Activated CD4-positive, alpha-beta T cell treated with anti-CD3 and anti-CD28 coated beads for 36 hours (primary cell): ENCODE results near the gene TGFB2. TPM values are rescaled to one million over a fixed set of nuclear protein-coding genes. Genes with fewer than 3 reads are reported as not detected.
A peak's percentile ranks its signal among the peaks of the same experiment; 100 is the strongest.

Source experiments
- ATAC-seq: fragments of 200-7000 bp; cut with Tn5 transposase; one replicate; pipeline ENCODE4 v1.10.0; 2021; ENCODE audit warnings: mild to moderate bottlenecking, moderate library complexity
- CTCF ChIA-PET: fragments of 350-600 bp; sonication (Branson Sonifier 250); formaldehyde crosslinking; loops from one replicate; lab custom pipeline; 2021; ENCODE audit warnings: antibody characterized with exemption; lab: Charles Lee
- POLR2A ChIA-PET: fragments of 350-600 bp; sonication (Branson Sonifier 250); formaldehyde crosslinking; loops from one replicate; lab custom pipeline; 2021; ENCODE audit warnings: antibody characterized with exemption, inconsistent platforms; lab: Charles Lee
- DNase-seq: peaks from one replicate; pipeline ENCODE4 v3.0.0-alpha.2; 2020
- H3K27ac Mint-ChIP-seq: one replicate; pipeline ENCODE4 v1.8.0; 2021; ENCODE audit warnings: mixed read lengths
- H3K27me3 Mint-ChIP-seq: one replicate; pipeline ENCODE4 v1.8.0; 2021; ENCODE audit warnings: mixed read lengths
- H3K36me3 Mint-ChIP-seq: one replicate; pipeline ENCODE4 v1.8.0; 2021; ENCODE audit warnings: low read depth, mixed read lengths
- H3K4me1 Mint-ChIP-seq: one replicate; pipeline ENCODE4 v1.8.0; 2021; ENCODE audit warnings: mixed read lengths
- H3K4me3 Mint-ChIP-seq: one replicate; pipeline ENCODE4 v1.8.0; 2021; ENCODE audit warnings: mild to moderate bottlenecking, moderate library complexity, mixed read lengths
- H3K9me3 Mint-ChIP-seq: one replicate; pipeline ENCODE4 v1.8.0; 2021; ENCODE audit warnings: low read depth, mixed read lengths
- intact Hi-C, 2 experiments: fragments of 100-400 bp; cut with DNase I in 1 of 2; cut with micrococcal nuclease in 1 of 2; formaldehyde crosslinking; loops; one replicate each; pipeline versions ENCODE4 v1.14.2 to v1.15.1; 2022 to 2024; cut with DNase I, micrococcal nuclease
- total RNA-seq, 2 experiments: library from RNA; stranded (reverse); gene quantifications; one replicate each; pipeline ENCODE4 v1.2.3, GENCODE V29; 2021

Gene TGFB2
- total RNA-seq, 2 experiments from 2014 or later = 0.09 TPM; not detected in 1

DNA sequence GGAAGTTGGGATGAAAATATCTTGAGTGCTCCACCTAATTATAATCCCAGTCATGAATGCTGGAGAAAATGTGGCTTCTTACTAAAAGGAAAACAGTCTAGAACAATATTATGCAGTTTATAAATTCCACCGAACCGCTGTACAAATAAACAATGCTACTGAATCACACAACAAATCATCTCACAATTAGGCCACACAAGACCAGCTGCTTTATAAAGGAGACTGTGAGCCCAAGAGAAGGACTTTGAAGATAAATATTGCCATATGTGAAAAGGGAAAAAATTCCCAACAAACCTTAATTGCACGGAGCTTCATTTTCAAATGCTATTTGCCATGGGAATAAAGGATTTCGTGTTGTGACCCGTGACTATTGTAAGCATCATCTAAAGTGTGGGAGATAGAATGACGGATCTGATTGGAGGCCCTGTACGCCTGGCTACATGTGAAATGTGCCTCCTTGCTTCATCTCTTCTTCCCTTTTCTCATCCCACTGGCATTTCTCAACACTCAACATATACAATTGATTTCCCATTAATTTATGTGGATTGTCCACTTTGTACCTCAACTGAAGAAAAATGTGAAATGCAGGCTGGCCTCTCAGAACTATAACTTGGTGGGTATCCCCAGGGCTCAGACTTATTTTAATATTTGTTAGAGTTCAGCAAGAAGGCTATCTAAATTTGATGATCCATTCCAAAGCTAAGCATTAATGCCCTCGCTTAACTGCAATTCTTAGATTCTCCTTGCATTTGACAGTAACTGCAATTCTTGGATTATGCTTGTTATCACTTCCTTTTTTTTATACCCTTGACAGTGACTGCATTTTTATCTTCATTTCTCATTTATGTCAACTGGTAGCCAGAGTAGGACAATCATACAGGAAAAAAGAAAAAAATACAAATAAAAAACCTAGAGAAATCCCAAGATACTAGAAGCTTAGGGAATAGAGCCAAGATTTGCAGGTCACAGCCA lies 122.3 kb downstream of the TGFB2 start:
- CTCF ChIA-PET = interaction anchor here (0.6 kb wide), 1 partner anchor 114 kb away, joined by 3 read pairs; no protein-coding TSS in a partner anchor
- peaks cover 3% of the 10 kb centered on the region for H3K27me3 Mint-ChIP-seq
- no peaks in the 10 kb centered on the region for H3K9me3 Mint-ChIP-seq
- DNase-seq (no peak), ATAC-seq (no peak)
- POLR2A ChIA-PET = no interaction called here
- H3K36me3 Mint-ChIP-seq = no peaks in the 10 kb centered on the region
- H3K4me3 Mint-ChIP-seq = no peak overlapping the region
- intact Hi-C loops = no loop called here
- no peaks in the 10 kb centered on the region for H3K4me1 Mint-ChIP-seq
- no peak overlapping the region for H3K27ac Mint-ChIP-seq

GRCh38 chr1:218468711-218469110 lies 123.6 kb downstream of the TGFB2 start:
- H3K27ac Mint-ChIP-seq = no peak overlapping the region
- H3K4me1 Mint-ChIP-seq = peaks cover 6% of the 10 kb centered on the region
- ChIA-PET POLR2A (no interaction called here), CTCF (no interaction called here)
- intact Hi-C loops = no loop called here
- no peaks in the 10 kb centered on the region for H3K36me3 Mint-ChIP-seq
- H3K27me3 Mint-ChIP-seq = peaks cover 3% of the 10 kb centered on the region
- no peak overlapping the region for H3K4me3 Mint-ChIP-seq
- no peaks in the 10 kb centered on the region for H3K9me3 Mint-ChIP-seq
- ATAC-seq (no peak), DNase-seq (no peak)

- Mint-ChIP-seq H3K9me3 (no peaks in the 10 kb centered on the region), H3K4me1 (peaks cover 14% of the 10 kb centered on the region), H3K27me3 (peaks cover 3% of the 10 kb centered on the region), H3K4me3 (no peak overlapping the region), H3K36me3 (no peaks in the 10 kb centered on the region), H3K27ac (no peak overlapping the region)
- DNase-seq = no peak
- CTCF ChIA-PET = no interaction called here
- POLR2A ChIA-PET = no interaction called here
- intact Hi-C loops = no loop called here
- ATAC-seq = no peak
Measured at GRCh38 chr1:218472885-218473284, 127.7 kb downstream of the TGFB2 start.

GRCh38 chr1:218473522-218473921 lies 128.4 kb downstream of the TGFB2 start:
- ChIA-PET CTCF (no interaction called here), POLR2A (no interaction called here)
- intact Hi-C loops = no loop called here
- no peaks in the 10 kb centered on the region for H3K9me3 Mint-ChIP-seq
- peaks cover 6% of the 10 kb centered on the region for H3K27me3 Mint-ChIP-seq
- no peak overlapping the region for H3K27ac Mint-ChIP-seq
- DNase-seq (no peak), ATAC-seq (peak; percentile 26)
- H3K4me3 Mint-ChIP-seq = no peak overlapping the region
- H3K36me3 Mint-ChIP-seq = no peaks in the 10 kb centered on the region
- H3K4me1 Mint-ChIP-seq = peaks cover 14% of the 10 kb centered on the region

DNA sequence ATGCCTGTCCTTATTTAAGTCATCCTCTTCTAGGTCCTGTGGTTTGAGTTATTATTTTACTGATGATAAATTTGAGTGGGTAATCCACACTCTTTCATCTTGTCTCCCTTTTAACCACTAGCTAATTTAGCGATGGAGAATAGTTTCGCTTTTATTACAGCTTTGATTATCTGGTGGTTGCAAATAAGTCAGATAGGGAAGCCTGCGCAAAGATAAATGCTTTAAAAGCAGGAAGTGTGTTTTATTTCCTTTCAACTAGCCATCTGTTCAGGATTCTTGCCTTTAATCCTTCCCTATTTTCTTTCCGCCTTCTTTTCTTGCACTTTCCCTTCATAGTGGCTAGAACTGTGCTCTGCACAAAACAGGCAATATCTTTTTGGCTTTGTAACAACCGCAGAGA lies 129.0 kb downstream of the TGFB2 start:
- Mint-ChIP-seq H3K27ac (no peak overlapping the region), H3K36me3 (no peaks in the 10 kb centered on the region), H3K4me3 (no peak overlapping the region), H3K9me3 (no peaks in the 10 kb centered on the region), H3K4me1 (peaks cover 14% of the 10 kb centered on the region), H3K27me3 (peaks cover 6% of the 10 kb centered on the region)
- ChIA-PET CTCF (no interaction called here), POLR2A (no interaction called here)
- intact Hi-C loops = no loop called here
- ATAC-seq (no peak), DNase-seq (no peak)

GRCh38 chr1:218475275-218475674 lies 130.1 kb downstream of the TGFB2 start:
- POLR2A ChIA-PET = no interaction called here

DNA sequence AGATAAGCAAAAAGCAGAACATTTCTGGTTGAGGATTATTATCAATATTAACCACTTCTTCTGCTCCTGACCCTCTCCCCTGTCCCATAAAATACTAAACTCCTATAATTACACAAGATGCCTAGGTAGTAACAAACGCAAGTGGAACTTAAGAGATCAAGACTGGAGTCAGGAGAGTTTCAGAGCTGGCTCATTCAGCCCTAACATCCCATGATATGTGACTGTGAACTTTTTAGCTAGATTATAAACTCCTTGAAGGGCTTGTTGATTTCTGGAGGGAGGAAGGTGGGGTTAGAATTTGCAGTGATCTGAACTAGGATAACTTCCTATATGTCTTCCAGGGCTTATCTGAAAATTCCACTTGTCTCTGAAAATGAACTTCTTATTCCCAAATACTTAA lies 130.6 kb downstream of the TGFB2 start:
- DNase-seq (no peak), ATAC-seq (no peak)
- Mint-ChIP-seq H3K4me3 (no peak overlapping the region), H3K36me3 (no peaks in the 10 kb centered on the region), H3K9me3 (no peaks in the 10 kb centered on the region), H3K4me1 (peaks cover 14% of the 10 kb centered on the region), H3K27ac (no peak overlapping the region), H3K27me3 (peaks cover 10% of the 10 kb centered on the region)
- CTCF ChIA-PET = interaction anchor here (0.6 kb wide), 1 partner anchor 109 kb away, joined by 3 read pairs; no protein-coding TSS in a partner anchor
- POLR2A ChIA-PET = no interaction called here
- intact Hi-C loops = no loop called here

More at GRCh38 chr1:218475275-218475674, 130.1 kb downstream of the TGFB2 start:
- CTCF ChIA-PET = interaction anchor here (0.6 kb wide), 1 partner anchor 108 kb away, joined by 3 read pairs; no protein-coding TSS in a partner anchor
- no peaks in the 10 kb centered on the region for H3K9me3 Mint-ChIP-seq
- ATAC-seq (no peak), DNase-seq (no peak)
- peaks cover 14% of the 10 kb centered on the region for H3K4me1 Mint-ChIP-seq
- intact Hi-C loops = no loop called here
- H3K27ac Mint-ChIP-seq = no peak overlapping the region
- H3K27me3 Mint-ChIP-seq = peaks cover 8% of the 10 kb centered on the region
- H3K4me3 Mint-ChIP-seq = no peak overlapping the region
- H3K36me3 Mint-ChIP-seq = no peaks in the 10 kb centered on the region

- POLR2A ChIA-PET = no interaction called here
- CTCF ChIA-PET = no interaction called here
Measured at GRCh38 chr1:218476385-218476784, 131.2 kb downstream of the TGFB2 start.

GRCh38 chr1:218478336-218478735 lies 133.2 kb downstream of the TGFB2 start:
- no peaks in the 10 kb centered on the region for H3K9me3 Mint-ChIP-seq
- H3K36me3 Mint-ChIP-seq = no peaks in the 10 kb centered on the region
- POLR2A ChIA-PET = no interaction called here
- no peak for ATAC-seq
- peaks cover 10% of the 10 kb centered on the region for H3K4me1 Mint-ChIP-seq
- no peak overlapping the region for H3K4me3 Mint-ChIP-seq
- CTCF ChIA-PET = no interaction called here
- no peak overlapping the region for H3K27ac Mint-ChIP-seq
- no peak for DNase-seq
- peaks cover 7% of the 10 kb centered on the region for H3K27me3 Mint-ChIP-seq
- intact Hi-C loops = no loop called here

More at GRCh38 chr1:218476385-218476784, 131.2 kb downstream of the TGFB2 start:
- Mint-ChIP-seq H3K27me3 (peaks cover 7% of the 10 kb centered on the region), H3K9me3 (no peaks in the 10 kb centered on the region), H3K4me3 (no peak overlapping the region), H3K27ac (no peak overlapping the region), H3K4me1 (peaks cover 14% of the 10 kb centered on the region), H3K36me3 (no peaks in the 10 kb centered on the region)
- intact Hi-C loops = no loop called here
- no peak for DNase-seq
- no peak for ATAC-seq

DNA sequence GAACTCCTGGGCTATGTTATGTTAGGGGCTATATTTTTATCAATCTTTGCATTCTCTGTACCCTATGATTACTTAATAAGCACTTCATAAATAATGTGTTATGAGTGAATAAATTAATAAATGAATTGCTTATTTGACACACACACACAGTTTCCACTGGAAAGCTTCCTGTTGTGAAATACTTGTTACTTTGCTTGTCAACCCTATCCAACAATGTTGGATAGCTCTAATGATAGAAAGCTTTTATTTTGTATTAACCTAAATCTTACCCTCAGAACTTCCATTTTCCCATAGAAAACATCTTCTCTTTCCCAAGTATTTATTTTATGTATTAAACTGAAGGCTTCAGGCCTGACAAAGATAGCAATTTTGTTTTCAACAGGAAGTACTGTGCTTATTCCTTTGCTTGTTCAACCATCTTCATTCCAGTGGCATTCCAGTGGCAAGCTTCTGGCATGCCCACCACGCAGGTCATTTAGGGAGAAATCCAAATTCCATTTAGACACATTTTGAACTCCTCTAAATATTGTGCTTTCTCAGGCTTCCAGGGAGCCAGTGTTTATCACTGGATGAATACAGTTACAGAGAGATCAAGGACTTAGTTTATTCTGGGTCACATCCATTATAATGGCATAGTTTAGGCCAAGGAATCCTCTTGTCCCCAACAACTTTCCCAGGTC lies 134.4 kb downstream of the TGFB2 start:
- CTCF ChIA-PET = no interaction called here
- no peak overlapping the region for H3K4me3 Mint-ChIP-seq
- no peak overlapping the region for H3K27ac Mint-ChIP-seq
- no peaks in the 10 kb centered on the region for H3K9me3 Mint-ChIP-seq
- POLR2A ChIA-PET = no interaction called here
- peaks cover 7% of the 10 kb centered on the region for H3K27me3 Mint-ChIP-seq
- no peaks in the 10 kb centered on the region for H3K36me3 Mint-ChIP-seq
- intact Hi-C loops = no loop called here
- no peak for DNase-seq
- ATAC-seq = no peak
- peaks cover under 1% of the 10 kb centered on the region for H3K4me1 Mint-ChIP-seq

DNA sequence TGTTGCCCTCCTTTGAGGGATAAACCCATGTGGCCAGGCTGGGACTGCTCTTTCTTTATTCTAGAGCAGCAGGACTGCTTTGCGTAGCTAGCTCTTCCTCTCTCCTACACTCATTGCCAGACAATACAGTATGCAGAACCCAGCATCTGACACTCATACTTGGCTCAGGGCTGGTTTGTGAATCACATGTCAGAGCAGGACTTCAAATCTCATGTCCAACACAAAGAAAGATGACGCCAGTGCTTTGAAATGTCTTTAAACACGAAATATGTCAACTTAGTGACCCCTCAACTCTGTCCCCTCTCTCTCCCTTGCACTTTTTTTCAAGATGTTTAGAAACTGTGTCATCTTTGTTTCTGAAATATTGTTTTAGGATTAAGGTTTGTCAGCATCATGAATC lies 135.0 kb downstream of the TGFB2 start:
- Mint-ChIP-seq H3K4me1 (no peaks in the 10 kb centered on the region), H3K9me3 (no peaks in the 10 kb centered on the region), H3K27me3 (peaks cover 7% of the 10 kb centered on the region), H3K4me3 (no peak overlapping the region), H3K27ac (no peak overlapping the region), H3K36me3 (no peaks in the 10 kb centered on the region)
- intact Hi-C loops = no loop called here
- ChIA-PET POLR2A (no interaction called here), CTCF (no interaction called here)
- ATAC-seq (no peak), DNase-seq (no peak)
